Colonic mucosa (tissue), 4 donors: ENCODE data around the gene TRIP12. TPM values are rescaled to one million over a fixed set of nuclear protein-coding genes. Genes with fewer than 3 reads are reported as not detected.
"Not testable (repeated sequence)": the region's sequence is repeated elsewhere in the genome, so short reads cannot be mapped to it uniquely, and the experiment has no call there.

Experiments
- DNase-seq: peaks from one replicate; pipeline ENCODE4 v3.0.0-alpha.2; 2020
- H3K27ac ChIP-seq: fragments of 200-600 bp; one replicate; pipeline ENCODE4 v1.8.0; 2021
- H3K27me3 ChIP-seq: fragments of 200-600 bp; one replicate; pipeline ENCODE4 v1.8.0; 2021
- H3K36me3 ChIP-seq: fragments of 200-600 bp; one replicate; pipeline ENCODE4 v1.8.0; 2021
- H3K4me1 ChIP-seq: fragments of 200-600 bp; one replicate; pipeline ENCODE4 v1.8.0; 2021; ENCODE audit warnings: mild to moderate bottlenecking
- H3K4me3 ChIP-seq: fragments of 200-600 bp; one replicate; pipeline ENCODE4 v1.8.0; 2021
- H3K9ac ChIP-seq, 2 donors: one replicate each; pipeline ENCODE4 v1.7.0; 2013; ENCODE audit warnings: control low read depth in 2 of 2, low read depth in 2 of 2, low read length in 2 of 2
- H3K9me3 ChIP-seq: fragments of 200-600 bp; one replicate; pipeline ENCODE4 v1.8.0; 2021
- CTCF ChIP-seq: fragments of 200-600 bp; IDR thresholded peaks from one replicate; pipeline ENCODE4 v1.8.0; 2022; ENCODE audit warnings: antibody characterized with exemption, mild to moderate bottlenecking
- intact Hi-C: fragments of 100-400 bp; cut with DNase I; formaldehyde crosslinking; loops from one replicate; pipeline ENCODE4 v1.14.1; 2022
- total RNA-seq, 2 donors: library from RNA; stranded (reverse); fragmentation: NEBNext Ultra II Directional in 1 of 2; extraction: Animal tissue kit (Norgen Biotek cat#: 25700) in 1 of 2; gene quantifications; one replicate each; pipeline ENCODE4 v1.2.1, GENCODE V29; 2021
- donor health status: healthy.
- donor health status: DM: no; HTN: no; CAD: no.
- donor health status: DM: no; HTN: no; CAD: no.

Gene TRIP12
- total RNA-seq, 2 donors from 2014 or later: 180 to 209 TPM

- TF ChIP-seq CTCF: no peak
- no peaks in the 10 kb centered on the region for H3K36me3 ChIP-seq
- no peak overlapping the region for H3K9ac ChIP-seq
- H3K27me3 ChIP-seq: no peaks in the 10 kb centered on the region
- H3K4me3 ChIP-seq: no peak overlapping the region
- H3K4me1 ChIP-seq: no peaks in the 10 kb centered on the region
- DNase-seq: no peak
- no peak overlapping the region for H3K27ac ChIP-seq
- H3K9me3 ChIP-seq: no peaks in the 10 kb centered on the region
- intact Hi-C loops: no loop called here
These were observed 189.9 kb downstream of the TRIP12 start for GRCh38 chr2:229731916-229732315.

GRCh38 chr2:229731363-229731762 lies 190.4 kb downstream of the TRIP12 start:
- H3K27ac ChIP-seq: no peak overlapping the region
- H3K9ac ChIP-seq: no peak overlapping the region
- H3K27me3 ChIP-seq: no peaks in the 10 kb centered on the region
- intact Hi-C loops: no loop called here
- DNase-seq: no peak
- TF ChIP-seq CTCF: no peak
- H3K4me1 ChIP-seq: no peaks in the 10 kb centered on the region
- no peaks in the 10 kb centered on the region for H3K9me3 ChIP-seq
- no peak overlapping the region for H3K4me3 ChIP-seq
- H3K36me3 ChIP-seq: no peaks in the 10 kb centered on the region

- Histone ChIP-seq H3K36me3 (no peaks in the 10 kb centered on the region), H3K27ac (no peak overlapping the region), H3K4me1 (no peaks in the 10 kb centered on the region), H3K4me3 (no peak overlapping the region), H3K27me3 (no peaks in the 10 kb centered on the region), H3K9me3 (no peaks in the 10 kb centered on the region), H3K9ac (no peak overlapping the region)
- no peak for TF ChIP-seq CTCF
- DNase-seq: no peak
- intact Hi-C loops: no loop called here
These were observed 193.4 kb downstream of the TRIP12 start for GRCh38 chr2:229728370-229728769.

- Histone ChIP-seq H3K36me3 (no peaks in the 10 kb centered on the region), H3K4me3 (no peak overlapping the region), H3K27ac (no peak overlapping the region), H3K9me3 (no peaks in the 10 kb centered on the region), H3K9ac (no peak overlapping the region), H3K4me1 (no peaks in the 10 kb centered on the region), H3K27me3 (no peaks in the 10 kb centered on the region)
- DNase-seq: no peak
- no peak for TF ChIP-seq CTCF
- intact Hi-C loops: no loop called here
These were observed 195.2 kb downstream of the TRIP12 start for GRCh38 chr2:229726643-229727042.

GRCh38 chr2:229725716-229726574 lies 195.9 kb downstream of the TRIP12 start:
- Histone ChIP-seq H3K9ac (no peak overlapping the region), H3K4me1 (no peaks in the 10 kb centered on the region), H3K36me3 (no peaks in the 10 kb centered on the region), H3K4me3 (no peak overlapping the region), H3K9me3 (no peaks in the 10 kb centered on the region), H3K27ac (no peak overlapping the region), H3K27me3 (no peaks in the 10 kb centered on the region)
- intact Hi-C loops: no loop called here
- no peak for TF ChIP-seq CTCF
- DNase-seq: no peak

GRCh38 chr2:229723192-229723591 lies 198.6 kb downstream of the TRIP12 start:
- intact Hi-C loops, H3K4me3 ChIP-seq, DNase-seq: not testable (repeated sequence)

More at GRCh38 chr2:229723192-229723591, 198.6 kb downstream of the TRIP12 start:
- not testable (repeated sequence) for H3K36me3 ChIP-seq, H3K27me3 ChIP-seq, H3K4me1 ChIP-seq, H3K9ac ChIP-seq, H3K27ac ChIP-seq, H3K9me3 ChIP-seq
